GM12878 (cell line): Measurements from ENCODE around the gene NFU1.

Source experiments
- CREB1 ChIP-seq: IDR thresholded peaks from 2 replicates; pipeline ENCODE4 v1.6.1; 2012; ENCODE audit warnings: low read depth, mild to moderate bottlenecking, inconsistent platforms
- ETV6 ChIP-seq, 2 experiments: fragments of 450-650 bp in 1 of 2; IDR thresholded peaks in 1 of 2; conservative IDR thresholded peaks in 1 of 2; 2 replicates each; pipeline ENCODE4 v1.6.1; 2014; ENCODE audit warnings: antibody characterized with exemption in 1 of 2, borderline replicate concordance in 1 of 2, low read depth in 1 of 2, mild to moderate bottlenecking in 1 of 2, moderate library complexity in 1 of 2
- POLR2A ChIP-seq: IDR thresholded peaks from 2 replicates; pipeline ENCODE4 v1.6.1; 2011; ENCODE audit warnings: low read depth, mild to moderate bottlenecking, low read length
- RCOR1 ChIP-seq: conservative IDR thresholded peaks from 2 replicates; pipeline ENCODE4 v1.6.1; 2012; ENCODE audit warnings: low read depth, low read length, improper control_type of control experiment
- SP1 ChIP-seq: IDR thresholded peaks from one replicate; pipeline ENCODE4 v1.6.1; 2011; ENCODE audit warnings: low read depth, low read length
- ZNF24 ChIP-seq: fragments of 450-650 bp; IDR thresholded peaks from 2 replicates; pipeline ENCODE4 v1.6.1; 2017; ENCODE audit warnings: antibody characterized with exemption, mild to moderate bottlenecking
- TF ChIP-seq, protein P1 (sequence below), 3 experiments: IDR thresholded peaks in 2 of 3; conservative IDR thresholded peaks in 1 of 3; 2 replicates each; pipeline ENCODE4 v1.5.1; 2011; ENCODE audit warnings: low read depth in 3 of 3, low read length in 3 of 3, mild to moderate bottlenecking in 3 of 3, control low read depth in 2 of 3, moderate library complexity in 2 of 3, inconsistent platforms in 1 of 3, mixed read lengths in 1 of 3; ENCODE audit not compliant: control insufficient read depth in 2 of 3, insufficient read depth in 1 of 3; ENCODE audit errors: extremely low read depth in 1 of 3

DNA sequence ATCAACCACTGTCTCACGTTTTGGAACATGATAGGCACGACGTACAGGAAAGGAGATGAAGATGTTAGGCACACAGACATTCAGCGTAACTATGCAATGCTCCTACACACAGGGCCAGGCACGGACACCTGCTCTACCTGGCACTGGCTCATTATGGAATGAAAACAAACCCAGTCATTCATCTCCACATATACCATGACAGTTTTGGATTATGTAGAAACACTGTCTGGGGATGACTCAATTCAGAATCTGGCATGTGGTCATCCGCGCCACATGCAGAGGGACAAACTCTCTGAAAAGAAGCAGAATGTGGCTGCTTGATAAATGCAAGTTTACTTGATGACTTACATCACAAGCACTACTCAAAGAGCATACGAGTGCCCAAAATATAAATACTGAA is 29.5 kb upstream of the NFU1 start:
- TF ChIP-seq, protein P1, sequence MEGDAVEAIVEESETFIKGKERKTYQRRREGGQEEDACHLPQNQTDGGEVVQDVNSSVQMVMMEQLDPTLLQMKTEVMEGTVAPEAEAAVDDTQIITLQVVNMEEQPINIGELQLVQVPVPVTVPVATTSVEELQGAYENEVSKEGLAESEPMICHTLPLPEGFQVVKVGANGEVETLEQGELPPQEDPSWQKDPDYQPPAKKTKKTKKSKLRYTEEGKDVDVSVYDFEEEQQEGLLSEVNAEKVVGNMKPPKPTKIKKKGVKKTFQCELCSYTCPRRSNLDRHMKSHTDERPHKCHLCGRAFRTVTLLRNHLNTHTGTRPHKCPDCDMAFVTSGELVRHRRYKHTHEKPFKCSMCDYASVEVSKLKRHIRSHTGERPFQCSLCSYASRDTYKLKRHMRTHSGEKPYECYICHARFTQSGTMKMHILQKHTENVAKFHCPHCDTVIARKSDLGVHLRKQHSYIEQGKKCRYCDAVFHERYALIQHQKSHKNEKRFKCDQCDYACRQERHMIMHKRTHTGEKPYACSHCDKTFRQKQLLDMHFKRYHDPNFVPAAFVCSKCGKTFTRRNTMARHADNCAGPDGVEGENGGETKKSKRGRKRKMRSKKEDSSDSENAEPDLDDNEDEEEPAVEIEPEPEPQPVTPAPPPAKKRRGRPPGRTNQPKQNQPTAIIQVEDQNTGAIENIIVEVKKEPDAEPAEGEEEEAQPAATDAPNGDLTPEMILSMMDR (IDR thresholded peaks at IDR 0.05 in 2 of 3, conservative IDR thresholded peaks at IDR 0.05 in 1 of 3; ENCODE audit: control insufficient read depth in 2 of 3, extremely low read depth in 1 of 3, insufficient read depth in 1 of 3, low read depth in 3 of 3, low read length in 3 of 3) = no peak
- TF ChIP-seq ETV6 (conservative IDR thresholded peaks at IDR 0.05 in 1 of 2, IDR thresholded peaks at IDR 0.05 in 1 of 2; ENCODE audit: borderline replicate concordance in 1 of 2, low read depth in 1 of 2) = no peak
- TF ChIP-seq RCOR1 = no peak
- no peak for TF ChIP-seq CREB1
- no peak for TF ChIP-seq SP1
- TF ChIP-seq ZNF24 = no peak
- no peak for TF ChIP-seq POLR2A
